Suppressor macrophage treated with lipopolysaccharide for 1 hour (primary cell): ENCODE measurements around the gene CDK4.
A peak's percentile ranks its signal among the peaks of the same experiment; 100 is the strongest.

Source experiments
- DNase-seq, 3 donors: peaks; one replicate each; pipeline ENCODE4 v3.0.0-alpha.2; 2020 to 2022

CDK4 gene

DNA sequence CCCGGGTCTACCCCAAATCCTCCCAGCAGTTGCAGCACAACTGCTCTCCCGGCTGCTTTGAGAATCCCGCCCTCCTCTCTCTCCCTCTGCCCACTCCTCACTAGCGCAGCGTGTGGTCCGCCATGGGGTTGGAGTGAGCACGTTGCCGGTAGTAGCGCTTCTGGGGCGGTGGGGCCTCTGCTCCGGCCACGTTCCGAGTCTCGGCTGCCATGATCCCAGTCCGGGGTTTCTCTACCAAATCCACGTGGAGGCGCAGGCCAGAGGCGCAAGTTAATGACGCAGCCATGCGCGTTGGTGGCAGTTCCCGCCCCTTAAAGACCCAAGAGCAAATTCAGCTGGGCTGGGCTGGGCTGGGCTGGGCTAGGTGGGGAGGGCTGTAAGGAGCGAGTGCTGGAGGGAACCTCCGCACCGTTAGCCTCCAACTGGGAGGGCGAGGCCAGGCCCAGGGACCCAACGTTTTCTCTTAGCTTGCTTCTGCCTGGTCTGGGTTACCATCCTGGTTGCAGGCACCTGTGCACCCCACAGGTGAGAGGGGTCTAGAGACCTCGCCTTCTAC, 19.8 kb upstream of the CDK4 start, which contains the start of gene METTL1:
TSS of gene METTL1 (minus strand) at position 233 of the 556 bp plus-strand sequence. CDS start at position 211, 22 bp downstream.
- peak; percentile 96 to 98 (median 97) for DNase-seq

DNA sequence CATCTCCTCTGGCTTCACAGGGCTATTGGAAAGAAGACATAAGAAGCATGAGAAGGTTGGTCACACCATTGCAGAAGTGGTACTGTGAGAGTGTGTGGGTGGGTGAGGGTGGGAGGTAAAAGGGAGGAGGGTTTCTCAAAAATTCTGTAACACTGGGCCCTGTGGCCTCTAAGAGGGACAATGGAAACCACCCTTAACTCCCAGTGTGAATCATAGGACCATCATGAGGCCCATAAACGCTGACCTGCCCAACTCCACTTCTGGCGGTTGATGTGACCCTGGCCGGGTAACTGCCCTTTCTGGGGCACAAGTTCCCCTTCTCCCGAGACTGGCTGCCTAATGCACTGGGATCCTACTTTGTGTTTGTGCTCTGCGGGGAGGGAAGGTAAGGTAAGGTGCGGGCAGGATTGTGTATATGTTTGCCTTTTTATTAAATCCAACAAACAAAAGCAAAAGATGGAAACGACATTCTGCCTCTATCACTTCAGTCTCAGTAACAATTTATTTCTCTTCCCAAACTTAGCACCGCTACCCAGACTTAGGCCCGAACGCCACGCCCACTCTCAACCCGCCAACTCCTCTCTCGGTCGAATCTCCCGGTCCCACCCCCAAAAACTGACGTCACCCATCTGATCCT, 19.2 kb upstream of the CDK4 start:
- DNase-seq: peak; percentile 96 to 98 (median 96)

DNA sequence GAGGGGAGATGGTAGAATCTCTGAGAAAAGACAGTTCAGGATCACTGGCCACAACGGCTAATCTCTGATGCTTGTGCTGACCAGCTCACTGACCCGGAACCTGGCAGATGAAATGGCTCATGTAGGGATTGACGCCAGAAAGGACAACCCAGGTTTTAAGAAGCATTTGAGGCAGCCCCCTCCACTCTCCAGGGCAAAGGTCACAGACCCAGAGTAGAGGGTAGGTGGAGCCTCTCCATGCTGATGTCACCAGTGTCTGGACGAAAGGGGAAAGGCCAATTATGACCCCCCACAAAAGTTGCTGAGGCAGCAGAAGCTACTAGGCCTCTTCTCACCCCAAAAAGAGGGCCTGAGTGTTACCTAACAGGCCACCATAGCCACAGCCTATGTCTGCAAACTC, 18.6 kb upstream of the CDK4 start:
- DNase-seq: peak; percentile 42 to 65 (median 54)

DNA sequence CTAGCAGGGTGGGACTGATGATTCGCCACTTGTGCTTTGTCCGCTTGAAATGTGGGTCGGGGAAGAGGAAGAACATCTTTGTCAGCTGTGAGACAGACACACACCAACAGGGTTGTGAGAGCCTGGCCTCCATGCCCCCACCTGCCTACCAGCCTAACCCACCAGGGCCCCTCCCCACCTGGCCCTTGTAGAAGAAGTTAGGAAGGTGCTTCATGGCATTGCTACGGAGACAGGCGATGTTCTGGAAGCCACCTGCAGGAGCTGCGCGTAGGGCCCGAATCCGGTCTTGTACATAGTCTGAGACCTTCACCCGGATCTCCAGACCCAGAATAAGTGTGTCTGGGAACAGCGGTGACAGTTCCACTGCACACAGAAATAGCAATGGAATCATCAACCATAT, 17.5 kb upstream of the CDK4 start:
- DNase-seq: no peak

DNA sequence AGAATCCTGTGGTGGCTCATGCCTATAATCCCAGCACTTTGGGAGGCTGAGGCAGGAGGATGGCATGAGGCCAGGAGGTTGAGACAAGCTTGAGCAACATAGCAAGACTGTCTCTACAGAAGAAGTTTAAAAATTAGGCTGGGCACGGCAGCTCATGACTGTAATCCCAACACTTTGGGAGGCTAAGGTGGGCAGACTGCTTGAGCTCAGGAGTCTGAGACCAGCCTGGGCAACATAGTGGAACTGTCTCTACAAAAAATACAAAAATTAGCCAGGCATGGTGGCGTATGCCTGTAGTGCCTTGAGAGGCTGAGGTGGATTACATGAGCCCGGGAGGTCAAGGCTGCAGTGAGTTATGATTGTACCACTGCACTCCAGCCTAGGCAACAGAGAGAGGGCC, 15.8 kb upstream of the CDK4 start:
- DNase-seq: no peak

DNA sequence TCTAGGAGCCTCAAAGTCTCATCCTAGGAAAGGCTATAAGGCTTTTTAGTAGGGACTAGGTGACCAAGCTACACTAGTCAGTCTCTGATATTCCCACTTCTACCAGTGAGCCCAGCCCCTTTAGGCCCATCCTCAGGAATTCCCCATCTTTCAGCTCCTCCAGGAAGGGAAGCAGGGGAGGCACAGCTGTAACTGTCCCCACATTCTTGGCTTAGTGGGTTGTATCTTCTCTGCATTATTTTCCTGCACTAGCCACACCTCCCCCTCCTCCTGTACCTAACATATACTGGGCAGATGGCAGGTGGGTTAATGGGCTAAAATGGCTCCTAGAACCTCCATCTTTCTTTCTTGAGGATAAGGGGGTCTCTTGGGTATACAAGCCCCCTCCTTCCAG, 15.2 kb upstream of the CDK4 start:
- peak in 2 of 3 donors; percentile 61 to 66 for DNase-seq

DNA sequence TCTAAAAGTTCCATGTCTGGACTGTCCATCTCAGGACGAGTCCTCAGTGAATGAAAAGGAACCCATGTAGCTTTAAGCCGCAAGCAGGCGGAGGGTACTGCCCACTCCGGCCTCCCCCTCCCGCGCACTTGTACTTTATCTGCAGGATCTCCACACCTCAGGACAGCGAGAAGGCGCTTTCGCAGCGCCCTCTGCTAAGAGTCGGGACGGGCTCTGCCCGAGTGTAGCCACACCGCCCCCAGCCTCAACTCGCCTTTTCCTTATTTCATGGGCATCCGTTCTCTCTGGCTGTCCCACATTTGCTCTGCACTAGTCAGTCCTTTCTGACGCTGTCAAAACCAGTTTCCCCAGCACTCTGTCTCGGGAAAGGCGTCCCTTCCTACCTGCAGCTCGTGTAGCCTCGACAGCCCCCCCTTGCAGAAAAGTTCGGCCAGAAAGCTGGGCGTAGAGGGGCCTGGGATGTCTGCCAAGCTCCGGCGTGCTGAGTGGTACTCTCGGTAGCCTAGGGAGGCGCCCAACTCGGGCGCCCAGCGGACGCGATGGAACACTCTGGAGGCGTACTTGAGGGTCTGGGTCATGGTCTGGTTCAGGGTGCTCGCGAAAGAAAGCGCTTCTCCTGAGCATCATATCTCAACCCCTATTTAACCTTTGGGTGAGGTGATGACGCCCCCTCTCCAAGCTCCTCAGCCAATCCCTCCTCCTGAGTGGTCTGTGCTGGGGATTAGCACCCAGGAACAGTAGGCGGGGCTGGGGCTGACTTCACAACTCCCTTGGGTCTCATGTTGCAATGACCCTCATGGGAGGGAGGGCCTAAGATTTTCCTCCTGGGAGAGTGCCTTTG, 14.6 kb upstream of the CDK4 start, which contains the start of gene CYP27B1:
TSS of gene CYP27B1 (minus strand) at position 615 of the 841 bp plus-strand sequence. CDS start at position 578, 37 bp downstream.
- DNase-seq: peak in 1 of 3 donors; percentile 65

DNA sequence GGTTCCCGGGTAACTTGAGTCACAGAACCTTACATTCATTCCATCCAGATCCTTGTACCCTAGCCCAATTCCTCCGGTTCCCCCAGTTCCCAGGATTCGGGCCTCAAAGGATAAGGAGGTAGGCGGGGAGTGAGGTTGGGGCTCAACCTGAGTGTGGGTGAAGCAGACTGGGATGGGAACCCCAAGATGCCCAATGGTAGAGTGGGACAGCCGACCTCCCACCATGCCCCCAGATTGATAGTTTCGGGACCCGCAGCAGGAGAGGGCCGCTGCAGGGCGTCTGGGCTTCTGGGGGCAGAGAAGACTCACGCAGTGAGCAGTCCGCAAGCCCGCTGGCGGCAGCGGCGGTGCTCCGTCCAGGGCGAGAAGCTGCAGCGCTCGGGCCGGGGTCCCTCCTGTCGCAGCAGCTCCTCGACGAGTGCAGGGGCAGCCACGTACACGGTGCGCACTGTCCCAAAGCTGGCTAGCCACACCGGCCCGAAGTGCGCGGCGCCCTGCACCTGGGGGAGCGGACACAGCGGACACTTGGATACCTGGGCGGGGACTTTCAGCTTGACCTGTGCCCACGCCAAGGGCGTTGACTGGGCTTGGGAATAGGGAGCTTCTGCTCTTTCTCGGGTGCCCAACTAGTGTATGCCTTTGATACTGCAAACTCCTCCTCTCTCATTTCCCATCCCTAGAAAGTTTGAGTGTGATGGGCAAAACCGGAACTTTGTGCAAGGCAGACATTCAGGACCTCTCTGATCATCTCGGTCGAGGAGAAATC, 13.8 kb upstream of the CDK4 start:
- peak in 1 of 3 donors; percentile 43 for DNase-seq

DNA sequence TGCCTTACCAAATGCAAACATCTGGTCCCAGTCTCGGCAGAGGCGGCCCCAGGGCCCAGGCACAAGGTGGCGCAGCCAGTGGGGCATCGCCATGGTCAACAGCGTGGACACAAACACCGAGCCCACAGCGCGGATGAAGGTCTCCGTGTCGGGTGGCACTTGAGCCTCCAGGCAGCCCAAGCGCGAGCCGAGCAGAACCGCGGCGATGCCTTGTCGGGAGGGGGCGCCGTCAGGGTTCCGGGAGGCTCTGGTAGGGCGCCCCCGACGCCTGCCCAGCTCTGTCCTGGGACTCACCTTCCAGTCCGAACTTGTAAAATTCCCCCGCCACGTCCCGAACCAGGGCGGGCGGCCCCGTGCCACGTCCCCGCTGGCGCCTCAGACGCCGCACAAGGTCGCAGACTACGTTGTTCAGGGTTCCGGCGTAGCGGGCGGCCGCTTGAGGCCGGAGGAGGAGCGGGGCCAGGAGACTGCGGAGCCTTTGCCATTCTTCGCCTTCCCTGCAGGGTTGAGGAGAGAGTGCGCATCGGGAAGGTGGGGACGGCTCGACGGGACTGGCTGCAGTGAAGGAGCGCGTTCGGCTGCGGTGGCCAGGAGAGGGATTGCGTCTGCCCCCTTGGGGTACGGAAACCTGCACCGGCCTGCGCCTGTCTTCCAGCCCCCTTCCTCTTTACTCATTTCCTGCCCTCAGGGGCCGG, 13.0 kb upstream of the CDK4 start:
- peak; percentile 58 to 84 (median 60) for DNase-seq

DNA sequence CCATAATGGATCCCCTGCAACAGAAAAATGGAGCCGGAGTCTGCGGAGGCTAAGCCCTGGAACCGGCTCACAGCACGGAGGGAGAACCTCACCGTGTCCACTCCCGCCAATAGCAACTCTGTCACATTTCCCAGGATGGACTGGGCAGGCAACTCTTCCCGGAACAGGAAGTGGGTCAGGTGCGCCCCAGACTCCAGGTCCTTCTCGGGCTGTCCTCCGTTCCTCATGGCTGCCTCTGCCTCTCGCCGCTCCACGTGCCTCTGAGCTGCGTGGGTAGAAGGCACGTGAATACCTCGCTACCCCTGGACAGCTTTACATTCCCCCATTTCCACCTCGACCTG, 12.5 kb upstream of the CDK4 start:
- no peak for DNase-seq

DNA sequence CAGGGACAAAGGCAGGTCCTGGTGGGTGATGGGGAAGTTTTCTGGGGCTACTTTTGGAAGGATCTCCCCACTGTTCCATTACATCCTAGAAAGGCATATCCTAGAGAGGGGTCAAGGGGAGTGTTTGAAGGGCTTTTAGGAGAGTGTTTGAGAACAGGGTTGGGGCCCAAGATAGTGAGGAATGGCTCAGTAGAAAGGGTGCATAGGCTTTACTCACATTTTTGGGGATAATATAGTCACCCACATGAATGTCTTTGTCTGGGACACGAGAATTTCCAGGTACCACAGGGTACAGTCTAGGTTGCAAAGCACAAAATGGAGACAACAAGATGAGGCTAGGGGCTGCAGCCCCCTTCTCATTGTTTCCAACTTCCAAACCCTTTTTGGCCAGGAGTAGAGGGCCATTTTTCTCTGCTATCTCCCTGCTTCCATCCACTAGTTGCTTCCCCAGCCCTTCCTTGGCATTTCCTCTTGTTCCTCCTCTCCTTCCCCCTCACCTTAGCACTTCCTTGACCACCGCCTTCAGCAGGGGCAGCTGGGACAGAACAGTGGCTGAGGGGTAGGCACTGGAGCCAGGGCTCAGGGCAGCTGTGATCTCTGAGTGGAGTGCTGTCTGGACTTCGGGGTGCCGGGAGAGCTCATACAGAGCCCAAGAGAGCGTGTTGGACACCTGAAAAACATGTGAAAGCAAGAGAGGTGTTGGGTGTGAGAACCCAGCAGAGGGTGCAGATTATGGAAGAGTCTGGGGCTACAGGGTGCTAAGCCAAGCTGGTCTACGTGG, 12.0 kb upstream of the CDK4 start:
- no peak for DNase-seq

DNA sequence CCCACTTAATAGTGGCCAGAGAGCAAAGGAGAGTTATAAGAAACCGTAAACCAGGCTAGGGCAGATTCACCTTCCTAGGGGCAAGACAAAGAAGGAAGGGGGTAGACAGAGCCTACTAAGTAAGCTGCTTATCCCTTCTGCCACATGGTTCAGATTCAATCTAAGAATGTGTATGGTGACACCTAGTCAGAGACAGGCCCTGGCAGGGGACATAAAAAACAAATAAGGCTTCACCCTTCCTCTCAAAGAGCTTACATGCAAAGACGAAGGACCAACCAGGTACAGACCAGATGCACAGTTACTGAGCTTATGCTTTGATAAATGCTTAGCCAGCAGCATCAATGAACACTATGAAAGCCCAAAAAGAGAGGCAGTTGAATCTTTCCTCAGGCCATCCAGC, 10.4 kb upstream of the CDK4 start:
- DNase-seq: no peak

DNA sequence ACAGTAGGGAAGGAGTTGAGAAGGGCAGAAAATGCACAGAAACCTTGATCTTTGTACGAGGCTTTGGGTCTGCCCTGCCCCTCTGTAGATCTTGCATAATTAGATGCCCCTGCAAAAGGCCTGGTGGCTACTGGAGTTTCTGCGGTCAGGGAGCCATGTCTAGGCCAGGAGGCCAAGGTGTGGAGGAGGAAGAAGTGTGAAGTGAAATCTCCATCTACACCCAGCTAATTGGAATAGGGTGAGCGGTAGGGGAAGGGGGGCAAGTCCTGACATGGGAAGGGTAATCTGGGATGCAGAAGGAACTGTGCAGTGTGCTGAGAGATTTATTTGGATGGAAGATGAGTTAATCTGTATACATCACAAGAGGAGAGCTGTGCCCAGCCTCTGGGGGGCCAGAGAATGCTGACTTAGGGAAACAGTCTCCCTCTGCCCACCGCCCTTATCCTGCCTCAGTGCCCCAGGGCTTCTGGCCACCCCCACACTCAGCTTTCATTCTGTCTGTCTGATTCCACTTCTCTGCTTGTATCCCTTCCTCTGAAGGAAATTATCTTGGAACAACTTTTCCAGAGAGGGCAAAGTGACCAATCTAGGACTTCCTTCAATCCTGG, 9.4 kb upstream of the CDK4 start:
- no peak for DNase-seq

DNA sequence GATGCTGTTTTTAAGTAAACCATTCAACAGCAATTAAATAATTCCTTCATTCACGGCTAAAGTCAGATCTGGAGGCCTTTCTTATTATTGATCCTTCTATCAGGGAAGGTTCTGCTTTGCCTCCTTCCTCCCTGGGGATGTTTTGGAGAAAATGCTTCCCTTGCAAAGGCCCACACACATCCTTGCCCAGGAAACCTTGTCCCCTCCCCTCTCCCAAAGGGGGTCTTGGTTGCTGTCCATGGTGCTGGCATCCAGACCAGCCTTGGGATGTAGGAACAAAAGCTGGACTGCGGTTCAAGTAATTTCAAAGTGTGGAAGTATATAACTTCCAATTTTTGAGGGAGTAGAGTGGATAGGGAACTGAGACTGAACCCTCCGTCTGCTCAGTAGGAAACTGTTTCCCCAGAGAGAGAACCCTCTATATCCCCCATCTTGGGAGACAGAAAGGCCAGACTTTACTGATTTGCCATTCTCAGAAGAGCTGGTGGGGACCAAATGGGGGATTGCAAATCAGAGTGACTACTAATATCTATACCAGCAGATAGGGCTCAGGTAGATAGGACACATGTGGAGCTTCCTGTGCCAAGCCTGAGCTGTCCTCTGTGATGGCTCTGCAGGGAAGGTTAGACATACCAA, 8.4 kb upstream of the CDK4 start:
- DNase-seq: no peak

DNA sequence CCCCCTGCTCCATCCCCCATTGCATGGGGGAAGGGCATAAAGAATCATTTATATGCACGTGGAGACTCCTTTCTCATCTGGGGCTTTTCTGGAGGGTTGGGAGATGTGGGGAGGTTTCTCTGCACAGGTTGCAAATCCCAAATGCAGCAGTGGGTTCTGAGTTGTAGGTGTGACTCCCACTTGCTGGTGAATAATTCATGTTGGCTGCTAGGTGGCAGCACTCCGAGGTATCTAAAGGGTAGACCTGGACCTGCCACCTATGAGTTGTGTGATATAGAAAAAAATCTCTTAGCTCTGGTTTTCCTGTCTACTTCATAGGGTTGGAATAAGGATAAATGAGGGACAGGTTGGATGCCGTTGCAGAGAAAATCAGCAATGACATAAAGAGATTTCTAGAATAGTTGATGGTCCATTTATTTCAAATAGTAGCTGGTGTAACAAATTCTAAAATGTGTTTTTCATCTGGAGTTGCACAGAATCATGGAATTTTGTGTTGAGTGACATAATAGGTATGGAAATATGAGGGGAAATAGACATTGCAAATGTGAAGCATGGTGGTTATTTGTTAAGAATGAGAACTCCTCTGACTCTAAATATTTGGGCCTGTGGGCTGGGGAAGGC, 7.4 kb upstream of the CDK4 start:
- peak in 1 of 3 donors; percentile 20 for DNase-seq

DNA sequence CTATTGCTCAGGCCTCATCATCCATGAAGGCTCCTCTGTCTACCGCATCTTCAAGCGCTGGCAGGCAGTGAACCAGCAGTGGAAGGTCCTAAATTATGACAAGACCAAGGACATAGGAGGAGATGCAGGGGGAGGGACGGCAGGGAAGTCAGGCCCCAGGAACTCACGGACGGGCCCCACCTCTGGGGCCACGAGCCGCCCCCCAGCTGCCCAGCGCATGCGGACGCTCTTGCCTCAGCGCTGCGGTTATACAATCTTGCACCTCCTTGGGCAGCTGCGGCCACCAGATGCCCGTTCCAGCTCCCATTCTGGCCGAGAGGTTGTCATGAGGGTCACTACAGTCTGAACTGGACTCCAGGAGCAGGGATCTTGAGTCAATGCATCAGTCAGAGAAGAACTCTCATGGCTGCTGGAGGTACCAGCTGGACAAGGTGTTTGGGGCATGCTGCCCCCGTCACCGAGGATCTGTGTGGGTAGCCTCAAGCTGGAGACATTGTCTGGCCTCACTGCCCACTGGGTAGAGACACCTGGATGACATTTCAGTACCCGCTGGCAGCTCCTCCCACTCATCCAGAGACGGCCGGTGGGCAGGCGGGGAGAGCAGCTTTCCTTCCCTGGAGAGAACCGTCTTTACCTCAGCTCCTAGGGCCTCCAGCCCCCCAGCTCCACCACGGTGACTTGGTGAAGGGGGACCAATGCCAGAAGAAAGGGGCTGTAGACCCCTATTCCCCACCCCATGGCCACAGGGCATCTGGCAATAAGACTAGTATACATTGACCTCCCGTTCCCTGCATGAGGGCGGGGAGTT, 6.6 kb upstream of the CDK4 start:
- DNase-seq: no peak

DNA sequence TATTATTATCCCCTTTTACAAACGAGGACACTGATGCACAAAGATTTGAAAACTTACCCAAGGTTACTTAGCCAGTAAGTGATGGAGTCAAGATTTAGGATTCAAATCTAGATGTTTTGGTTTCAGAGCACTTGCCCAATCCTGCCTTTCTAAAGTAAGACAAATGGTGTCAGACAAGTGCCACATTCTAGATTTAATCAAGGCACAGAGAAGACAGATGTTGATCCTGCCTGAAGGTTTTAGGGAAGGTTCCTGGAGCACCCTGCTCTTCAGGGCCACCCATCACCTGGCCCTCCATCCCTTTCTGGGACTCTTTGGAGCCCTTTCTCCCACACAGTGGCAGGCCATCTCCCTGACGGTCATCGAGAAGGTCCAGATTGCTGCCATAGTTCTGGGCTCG, 5.7 kb upstream of the CDK4 start:
- no peak for DNase-seq

DNA sequence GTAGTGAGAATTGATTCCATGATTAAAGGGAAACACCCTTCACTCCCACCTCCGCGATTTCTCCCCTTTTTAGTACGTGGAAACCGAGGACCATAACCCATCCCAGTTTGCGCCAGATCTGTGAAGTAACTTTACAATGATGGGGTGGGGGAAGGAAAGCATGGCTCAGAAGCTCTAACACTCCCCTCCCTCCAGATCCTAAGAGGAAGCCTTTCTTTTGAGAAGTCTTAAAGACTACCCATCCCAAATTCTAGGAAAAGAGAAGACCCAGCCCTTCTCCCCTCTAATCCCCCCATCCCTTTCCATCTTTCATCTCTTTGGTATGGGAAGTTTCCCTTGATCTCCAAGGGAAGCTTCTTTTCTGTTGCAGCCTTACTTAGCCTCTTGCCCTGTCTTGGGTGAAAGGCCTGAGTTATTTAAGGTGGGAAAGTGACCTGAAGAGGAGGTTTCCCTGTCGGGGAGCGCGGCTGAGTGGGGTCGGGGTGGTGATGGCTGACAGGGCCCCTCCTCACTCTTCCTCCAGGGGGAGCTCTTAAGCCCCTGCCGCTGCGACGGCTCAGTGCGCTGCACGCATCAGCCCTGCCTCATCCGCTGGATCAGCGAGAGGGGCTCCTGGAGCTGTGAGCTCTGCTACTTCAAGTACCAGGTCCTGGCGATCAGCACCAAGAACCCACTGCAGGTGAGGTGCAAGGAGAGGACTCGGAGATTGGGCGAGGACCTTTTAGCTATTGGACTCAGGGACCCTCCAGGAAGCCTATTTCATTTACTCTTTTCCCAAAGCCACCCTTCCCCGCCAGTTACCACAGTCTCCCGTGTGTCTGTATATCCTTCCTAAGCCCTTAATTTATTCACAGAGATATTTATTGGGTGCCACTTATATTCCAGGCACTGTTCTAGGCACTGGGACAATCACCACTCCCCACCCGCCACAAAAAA, 4.6 kb upstream of the CDK4 start:
- peak; percentile 73 to 86 (median 80) for DNase-seq
